Stimulated activated CD4-positive, alpha-beta T cell treated with anti-CD3 and anti-CD28 coated beads, Interleukin-15, amount 100 ng/mL, for 1 hour (primary cell): Measurements from ENCODE around the gene TMEM123.
A peak's percentile ranks its signal among the peaks of the same experiment; 100 is the strongest.
"Not testable (repeated sequence)": the region's sequence is repeated elsewhere in the genome, so short reads cannot be mapped to it uniquely, and the experiment has no call there.

Experiments used
- DNase-seq, 2 donors: peaks; one replicate each; pipeline ENCODE4 v3.0.0-alpha.2; 2020; ENCODE audit warnings: low read depth in 1 of 2, low spot score in 1 of 2

The TMEM123 gene

GRCh38 chr11:102396708-102397563 is 55.6 kb downstream of the TMEM123 start:
- no peak for DNase-seq

- DNase-seq = no peak
These were observed 56.7 kb downstream of the TMEM123 start for GRCh38 chr11:102395720-102396393.

GRCh38 chr11:102393272-102393730 is 59.3 kb downstream of the TMEM123 start:
- no peak for DNase-seq

GRCh38 chr11:102391549-102392237 is 60.9 kb downstream of the TMEM123 start:
- no peak for DNase-seq

- DNase-seq = peak; percentile 16 to 21
These were observed 61.7 kb downstream of the TMEM123 start for GRCh38 chr11:102390667-102391465.

- no peak for DNase-seq
These were observed 63.3 kb downstream of the TMEM123 start for GRCh38 chr11:102389253-102389652.

GRCh38 chr11:102387043-102387781 is 65.4 kb downstream of the TMEM123 start:
- no peak for DNase-seq

- no peak for DNase-seq
These were observed 66.3 kb downstream of the TMEM123 start for GRCh38 chr11:102386136-102386734.

- no peak for DNase-seq
These were observed 67.2 kb downstream of the TMEM123 start for GRCh38 chr11:102385085-102386007.

GRCh38 chr11:102384419-102385079 is 68.0 kb downstream of the TMEM123 start:
- no peak for DNase-seq

GRCh38 chr11:102383839-102384238 is 68.7 kb downstream of the TMEM123 start:
- DNase-seq = no peak

- DNase-seq = no peak
These were observed 70.2 kb downstream of the TMEM123 start for GRCh38 chr11:102382384-102382783.

GRCh38 chr11:102378818-102379217 is 73.7 kb downstream of the TMEM123 start:
- DNase-seq = no peak

GRCh38 chr11:102377891-102378290 is 74.7 kb downstream of the TMEM123 start:
- no peak for DNase-seq

- no peak for DNase-seq
These were observed 76.7 kb downstream of the TMEM123 start for GRCh38 chr11:102375720-102376399.

- not testable (repeated sequence) for DNase-seq
These were observed 77.7 kb downstream of the TMEM123 start for GRCh38 chr11:102374633-102375424.

- no peak for DNase-seq
These were observed 84.1 kb downstream of the TMEM123 start for GRCh38 chr11:102368472-102368871.
